ENCODE measurements around the gene CACNB3. TPM values are rescaled to one million over a fixed set of nuclear protein-coding genes. Genes with fewer than 3 reads are reported as not detected.
A peak's percentile ranks its signal among the peaks of the same experiment; 100 is the strongest.

Gene CACNB3
- total RNA-seq, 4 donors from 2014 or later: 6.8 to 18.1 (median 8.5) TPM

- no peak for TF ChIP-seq CTCF (IDR thresholded peaks at IDR 0.05)
- DNase-seq (ENCODE audit: low spot score): no peak
- no peak for ATAC-seq (ENCODE audit: low FRiP score)
These were observed 44.5 kb downstream of the CACNB3 start for GRCh38 chr12:48862760-48863159.

- no peak for DNase-seq (ENCODE audit: low spot score)
- no peak for ATAC-seq (ENCODE audit: low FRiP score)
- TF ChIP-seq CTCF (IDR thresholded peaks at IDR 0.05): no peak
These were observed 45.0 kb downstream of the CACNB3 start for GRCh38 chr12:48863291-48863690.

GRCh38 chr12:48865281-48866051 is 47.2 kb downstream of the CACNB3 start, which contains the start of gene RND1:
Gene RND1 (minus strand): TSS chr12:48865870. CDS start chr12:48865767, 103 bp downstream.
- ATAC-seq (ENCODE audit: low FRiP score): peak; percentile 98
- peak; percentile 65 for DNase-seq (ENCODE audit: low spot score)
- no peak for TF ChIP-seq CTCF (IDR thresholded peaks at IDR 0.05)

GRCh38 chr12:48866052-48866711 is 47.9 kb downstream of the CACNB3 start:
- DNase-seq (ENCODE audit: low spot score) (no peak), ATAC-seq (ENCODE audit: low FRiP score) (no peak)
- no peak for TF ChIP-seq CTCF (IDR thresholded peaks at IDR 0.05)

- DNase-seq (ENCODE audit: low spot score): no peak
- no peak for TF ChIP-seq CTCF (IDR thresholded peaks at IDR 0.05)
- no peak for ATAC-seq (ENCODE audit: low FRiP score)
These were observed 50.2 kb downstream of the CACNB3 start for GRCh38 chr12:48868451-48868850.

- ATAC-seq (ENCODE audit: low FRiP score) (no peak), DNase-seq (ENCODE audit: low spot score) (no peak)
- TF ChIP-seq CTCF (IDR thresholded peaks at IDR 0.05): no peak
These were observed 50.9 kb downstream of the CACNB3 start for GRCh38 chr12:48869191-48869590.
